Ishikawa (cell line): ENCODE measurements around the gene KCNQ1.
A peak's percentile ranks its signal among the peaks of the same experiment; 100 is the strongest.

Experiments
- CEBPB ChIP-seq: IDR thresholded peaks from 2 replicates; pipeline ENCODE4 v1.6.1; 2012
- CREB1 ChIP-seq: IDR thresholded peaks from 2 replicates; pipeline ENCODE4 v1.6.1; 2012; ENCODE audit warnings: low read depth
- EGR1 ChIP-seq: IDR thresholded peaks from 2 replicates; pipeline ENCODE4 v1.6.1; 2012
- EP300 ChIP-seq: IDR thresholded peaks from 2 replicates; pipeline ENCODE4 v1.6.1; 2012; ENCODE audit warnings: borderline replicate concordance
- FOXM1 ChIP-seq: IDR thresholded peaks from 2 replicates; pipeline ENCODE4 v1.6.1; 2012; ENCODE audit warnings: low read depth, borderline replicate concordance
- NFIC ChIP-seq: IDR thresholded peaks from 2 replicates; pipeline ENCODE4 v1.6.1; 2012
- RAD21 ChIP-seq: IDR thresholded peaks from 2 replicates; pipeline ENCODE4 v1.6.1; 2012; ENCODE audit warnings: low read depth
- TAF1 ChIP-seq: IDR thresholded peaks from 2 replicates; pipeline ENCODE4 v1.6.1; 2012; ENCODE audit warnings: low read depth, mild to moderate bottlenecking
- TCF12 ChIP-seq: IDR thresholded peaks from 2 replicates; pipeline ENCODE4 v1.6.1; 2012; ENCODE audit warnings: low read depth
- TEAD4 ChIP-seq: IDR thresholded peaks from 2 replicates; pipeline ENCODE4 v1.6.1; 2012
- YY1 ChIP-seq: IDR thresholded peaks from 2 replicates; pipeline ENCODE4 v1.6.1; 2012; ENCODE audit warnings: low read depth
- ZBTB7A ChIP-seq: IDR thresholded peaks from 2 replicates; pipeline ENCODE4 v1.6.1; 2012; ENCODE audit warnings: low read depth
- TF ChIP-seq, protein P1 (sequence below): IDR thresholded peaks from 2 replicates; pipeline ENCODE4 v1.6.1; 2012; ENCODE audit warnings: low read depth, mild to moderate bottlenecking
- TF ChIP-seq, protein P2 (sequence below): IDR thresholded peaks from 2 replicates; pipeline ENCODE4 v1.6.1; 2012
- TF ChIP-seq, protein P3 (sequence below): IDR thresholded peaks from 2 replicates; pipeline ENCODE4 v1.6.1; 2012

Gene KCNQ1

DNA sequence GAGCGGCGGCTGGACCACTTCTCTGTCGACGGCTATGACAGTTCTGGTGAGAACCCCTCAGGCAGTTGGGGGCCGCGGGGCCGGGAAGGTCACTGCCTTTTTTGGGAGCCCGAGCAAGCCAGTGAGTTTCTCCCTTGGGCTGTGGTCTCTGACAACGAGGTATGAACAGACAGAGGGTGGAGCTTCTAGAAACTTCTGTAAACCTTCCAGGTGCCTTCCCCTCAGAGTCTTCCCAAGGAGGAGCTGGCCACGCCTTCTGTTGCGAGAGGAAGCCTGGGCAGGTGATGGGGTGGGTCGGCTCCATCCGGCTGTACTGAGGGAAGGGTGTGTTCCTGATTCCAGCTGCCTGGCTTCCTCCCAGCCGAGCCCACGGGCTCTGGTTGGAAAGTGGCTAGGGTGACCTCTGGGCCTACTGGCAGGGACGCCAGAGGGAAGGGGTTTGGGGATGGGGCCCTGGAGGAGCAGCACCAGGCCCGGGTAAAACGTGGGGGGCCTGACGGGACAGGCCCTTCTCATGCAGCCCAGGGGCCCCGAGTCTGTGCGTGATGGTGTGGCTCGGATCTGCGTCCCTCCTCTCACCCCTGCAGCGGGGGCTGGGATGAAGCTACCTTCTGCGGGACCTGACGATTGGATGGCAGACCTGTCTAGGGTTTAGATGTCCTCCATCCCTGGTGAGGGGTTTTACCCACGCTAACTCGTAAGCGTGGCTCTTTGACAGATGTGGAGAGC is 144.2 kb downstream of the KCNQ1 start:
- TF ChIP-seq FOXM1 (no peak), EP300 (no peak), CEBPB (no peak), EGR1 (no peak), NFIC (no peak)

DNA sequence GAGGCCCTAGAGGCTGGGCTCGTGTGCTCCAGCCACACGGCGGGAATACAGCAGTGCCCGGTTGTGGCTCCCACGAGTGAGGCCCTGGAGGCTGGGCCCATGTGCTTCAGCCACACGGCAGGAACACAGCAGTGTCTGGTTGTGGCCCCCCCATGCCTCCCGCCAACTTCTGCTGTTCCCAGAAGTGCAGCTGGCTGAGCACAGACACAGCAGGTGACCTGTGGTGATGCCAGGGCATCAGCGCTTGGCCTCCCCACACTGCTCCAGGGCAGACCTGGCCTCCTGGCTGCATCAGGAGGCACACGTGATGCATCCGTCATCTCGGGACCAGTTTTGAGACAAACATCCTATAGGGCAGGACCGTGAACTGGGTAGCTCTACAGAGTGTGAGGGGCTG is 144.7 kb downstream of the KCNQ1 start:
- TF ChIP-seq TEAD4, result no peak
- no peak for TF ChIP-seq EP300
- TF ChIP-seq, protein P1, sequence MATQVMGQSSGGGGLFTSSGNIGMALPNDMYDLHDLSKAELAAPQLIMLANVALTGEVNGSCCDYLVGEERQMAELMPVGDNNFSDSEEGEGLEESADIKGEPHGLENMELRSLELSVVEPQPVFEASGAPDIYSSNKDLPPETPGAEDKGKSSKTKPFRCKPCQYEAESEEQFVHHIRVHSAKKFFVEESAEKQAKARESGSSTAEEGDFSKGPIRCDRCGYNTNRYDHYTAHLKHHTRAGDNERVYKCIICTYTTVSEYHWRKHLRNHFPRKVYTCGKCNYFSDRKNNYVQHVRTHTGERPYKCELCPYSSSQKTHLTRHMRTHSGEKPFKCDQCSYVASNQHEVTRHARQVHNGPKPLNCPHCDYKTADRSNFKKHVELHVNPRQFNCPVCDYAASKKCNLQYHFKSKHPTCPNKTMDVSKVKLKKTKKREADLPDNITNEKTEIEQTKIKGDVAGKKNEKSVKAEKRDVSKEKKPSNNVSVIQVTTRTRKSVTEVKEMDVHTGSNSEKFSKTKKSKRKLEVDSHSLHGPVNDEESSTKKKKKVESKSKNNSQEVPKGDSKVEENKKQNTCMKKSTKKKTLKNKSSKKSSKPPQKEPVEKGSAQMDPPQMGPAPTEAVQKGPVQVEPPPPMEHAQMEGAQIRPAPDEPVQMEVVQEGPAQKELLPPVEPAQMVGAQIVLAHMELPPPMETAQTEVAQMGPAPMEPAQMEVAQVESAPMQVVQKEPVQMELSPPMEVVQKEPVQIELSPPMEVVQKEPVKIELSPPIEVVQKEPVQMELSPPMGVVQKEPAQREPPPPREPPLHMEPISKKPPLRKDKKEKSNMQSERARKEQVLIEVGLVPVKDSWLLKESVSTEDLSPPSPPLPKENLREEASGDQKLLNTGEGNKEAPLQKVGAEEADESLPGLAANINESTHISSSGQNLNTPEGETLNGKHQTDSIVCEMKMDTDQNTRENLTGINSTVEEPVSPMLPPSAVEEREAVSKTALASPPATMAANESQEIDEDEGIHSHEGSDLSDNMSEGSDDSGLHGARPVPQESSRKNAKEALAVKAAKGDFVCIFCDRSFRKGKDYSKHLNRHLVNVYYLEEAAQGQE, result no peak
- no peak for TF ChIP-seq ZBTB7A
- no peak for TF ChIP-seq EGR1
- no peak for TF ChIP-seq RAD21
- TF ChIP-seq TAF1, result no peak
- no peak for TF ChIP-seq TCF12
- TF ChIP-seq CREB1, result no peak
- no peak for TF ChIP-seq YY1
- TF ChIP-seq, protein P2, sequence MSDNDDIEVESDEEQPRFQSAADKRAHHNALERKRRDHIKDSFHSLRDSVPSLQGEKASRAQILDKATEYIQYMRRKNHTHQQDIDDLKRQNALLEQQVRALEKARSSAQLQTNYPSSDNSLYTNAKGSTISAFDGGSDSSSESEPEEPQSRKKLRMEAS, result no peak
- no peak for TF ChIP-seq FOXM1

DNA sequence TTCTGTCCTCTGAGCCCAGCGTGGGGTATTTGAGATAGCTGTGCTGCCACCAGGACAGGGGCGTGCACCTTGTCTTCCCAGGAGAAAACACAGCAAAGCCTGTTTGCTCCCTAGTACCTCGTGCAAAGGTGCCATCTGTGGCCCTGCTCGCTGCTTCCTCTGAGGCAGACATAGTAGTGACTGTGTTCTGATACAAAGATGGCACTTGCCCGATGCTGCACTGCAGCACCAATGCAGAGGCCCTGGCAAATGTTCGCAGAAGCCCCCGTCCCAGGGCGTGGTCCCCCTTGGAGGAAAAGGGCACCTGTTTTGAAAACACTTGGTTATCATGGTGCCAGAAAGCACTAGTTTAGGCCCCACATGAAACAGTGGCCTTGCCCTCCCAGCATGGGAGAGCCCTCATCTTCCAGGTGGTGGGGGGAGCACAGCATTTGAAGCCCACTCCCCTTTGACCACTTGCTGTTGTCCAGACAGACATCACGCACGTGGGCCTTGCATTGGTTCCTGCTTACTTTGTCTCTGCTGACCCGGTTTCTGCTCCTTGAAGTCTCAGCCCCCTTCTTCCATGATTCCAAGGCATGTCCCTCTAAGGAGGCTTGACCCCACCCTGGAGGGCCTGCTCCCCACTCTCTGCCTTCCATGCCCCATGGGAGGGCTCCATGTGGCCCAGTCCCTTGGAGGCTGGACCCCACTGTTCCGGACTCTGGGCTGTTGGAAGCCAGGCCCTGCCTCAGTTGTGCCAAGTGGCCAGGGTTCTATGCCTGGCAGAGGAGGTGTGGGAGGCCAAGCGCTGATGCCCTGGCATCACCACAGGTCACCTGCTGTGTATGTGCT is 145.5 kb downstream of the KCNQ1 start:
- TF ChIP-seq CREB1, result no peak
- no peak for TF ChIP-seq YY1
- TF ChIP-seq, protein P1, result no peak
- TF ChIP-seq EP300, result no peak
- TF ChIP-seq ZBTB7A, result no peak
- no peak for TF ChIP-seq RAD21
- TF ChIP-seq FOXM1, result no peak
- no peak for TF ChIP-seq TAF1
- no peak for TF ChIP-seq TCF12
- no peak for TF ChIP-seq CEBPB
- no peak; the same call in 1 of the 2 replicates for TF ChIP-seq NFIC
- no peak for TF ChIP-seq TEAD4
- no peak for TF ChIP-seq EGR1
- TF ChIP-seq, protein P2, result no peak

DNA sequence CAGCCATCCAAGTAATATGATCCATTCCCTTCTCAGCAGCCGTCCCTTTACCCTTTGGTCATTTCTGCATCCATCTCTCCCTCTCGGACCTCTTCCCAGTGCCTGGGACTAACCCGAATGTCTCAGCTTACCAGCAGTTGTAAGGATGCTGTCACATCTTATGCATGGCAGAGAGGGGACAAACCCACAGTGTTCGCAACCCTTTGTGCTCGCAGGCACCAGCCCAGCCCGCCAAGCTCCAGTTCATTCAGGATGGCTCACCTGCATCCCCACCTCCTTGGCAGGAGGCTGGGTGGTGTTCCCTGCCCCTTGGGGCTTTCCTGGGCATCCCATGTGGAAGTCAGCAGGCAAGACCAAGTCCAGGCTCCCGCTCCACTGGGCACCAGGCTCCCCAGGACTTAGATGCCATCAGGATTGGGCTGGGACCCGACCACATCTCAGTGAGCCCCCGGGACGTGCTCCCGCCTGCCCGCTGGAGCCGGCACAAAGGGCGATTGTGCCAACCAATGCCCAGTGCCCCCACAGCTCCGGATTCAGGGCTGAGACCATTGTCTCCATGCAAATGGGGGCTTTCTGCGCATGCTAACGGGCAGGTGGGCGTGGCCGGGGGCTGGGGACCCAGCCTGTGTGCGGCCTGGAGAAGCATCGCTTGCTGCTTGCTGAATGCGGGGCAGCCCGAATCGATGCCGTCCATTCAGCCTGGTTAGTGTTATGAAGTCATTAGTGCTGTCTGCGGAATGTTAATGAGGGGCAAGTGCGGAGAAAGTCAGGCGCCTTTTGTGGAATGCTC is 146.4 kb downstream of the KCNQ1 start:
- TF ChIP-seq FOXM1, result no peak
- 0 out of 2 replicates have a peak, but pooled peaks have one; percentile 19 for TF ChIP-seq NFIC

DNA sequence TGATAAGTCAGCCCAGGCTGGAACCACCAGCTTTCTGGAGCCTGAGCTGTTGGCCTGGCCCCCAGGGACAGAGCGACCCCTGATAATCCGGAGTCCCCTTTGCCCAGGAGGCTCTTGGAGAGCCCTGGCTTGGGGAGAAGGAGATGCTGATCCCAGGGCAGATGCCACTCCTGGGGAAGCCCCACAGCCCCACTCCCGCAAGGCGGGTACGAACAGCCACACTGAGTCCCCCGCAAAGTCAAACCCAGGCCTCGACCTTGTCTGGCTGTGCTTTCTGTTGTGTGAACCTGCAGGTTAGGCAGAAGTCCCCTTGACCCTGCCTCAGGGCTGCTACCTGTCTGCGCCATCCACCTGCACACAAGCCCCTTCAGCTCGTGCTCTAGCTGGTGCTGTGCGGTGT is 147.0 kb downstream of the KCNQ1 start:
- TF ChIP-seq, protein P1, result no peak
- no peak for TF ChIP-seq TCF12
- TF ChIP-seq CREB1, result no peak
- TF ChIP-seq, protein P2, result no peak
- no peak for TF ChIP-seq FOXM1
- TF ChIP-seq, protein P3, sequence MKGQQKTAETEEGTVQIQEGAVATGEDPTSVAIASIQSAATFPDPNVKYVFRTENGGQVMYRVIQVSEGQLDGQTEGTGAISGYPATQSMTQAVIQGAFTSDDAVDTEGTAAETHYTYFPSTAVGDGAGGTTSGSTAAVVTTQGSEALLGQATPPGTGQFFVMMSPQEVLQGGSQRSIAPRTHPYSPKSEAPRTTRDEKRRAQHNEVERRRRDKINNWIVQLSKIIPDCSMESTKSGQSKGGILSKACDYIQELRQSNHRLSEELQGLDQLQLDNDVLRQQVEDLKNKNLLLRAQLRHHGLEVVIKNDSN, result no peak
- TF ChIP-seq YY1, result no peak
